CD4-positive, alpha-beta T cell treated with Interleukin-6 at 100 ng/mL for 8 hours (primary cell): Measurements from ENCODE around the gene HSPA14.
"Not testable (repeated sequence)": the region's sequence is repeated elsewhere in the genome, so short reads cannot be mapped to it uniquely, and the experiment has no call there.

ENCODE experiments used
- DNase-seq: peaks from one replicate; pipeline ENCODE4 v3.0.0-alpha.2; 2020; ENCODE audit warnings: mixed read lengths, low spot score

Gene HSPA14

DNA sequence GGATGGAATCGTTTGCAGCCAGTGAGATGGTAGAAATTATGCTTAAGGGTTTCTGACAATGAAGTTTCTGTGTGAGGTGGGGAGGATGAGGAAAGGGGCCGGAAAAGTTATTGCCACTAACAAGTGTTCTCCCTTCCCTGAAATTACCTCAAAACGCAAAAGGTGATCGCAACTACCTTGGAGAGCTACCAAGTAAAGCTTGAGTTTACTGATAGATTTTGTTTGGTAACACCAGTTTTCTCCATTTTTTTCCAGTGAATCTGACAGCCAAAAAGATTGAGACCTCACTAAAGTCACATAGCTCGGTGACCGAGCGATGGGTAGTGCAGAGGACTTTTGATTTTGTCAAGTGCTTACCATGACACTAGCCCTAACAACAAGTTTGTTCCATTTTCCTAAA, 42.1 kb downstream of the HSPA14 start:
- no peak for DNase-seq

DNA sequence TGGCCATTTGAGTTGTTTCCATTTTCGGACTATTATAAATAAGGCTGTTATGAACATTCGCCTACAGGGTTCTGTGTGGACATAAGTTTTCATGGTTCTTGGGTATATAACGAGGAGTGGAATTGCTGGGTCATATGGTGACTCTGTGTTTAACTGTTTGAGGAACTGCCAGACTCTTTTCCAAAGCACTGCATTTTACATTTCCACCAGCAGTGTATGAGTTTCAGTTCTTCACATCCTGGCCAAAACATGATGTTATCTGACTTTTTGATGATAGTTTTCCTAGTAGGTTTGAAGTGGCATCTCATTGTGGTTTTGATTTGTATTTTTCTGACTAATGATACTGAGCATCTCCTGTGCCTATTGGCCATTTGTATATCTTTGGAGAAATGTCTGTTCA, 46.0 kb downstream of the HSPA14 start:
- no peak for DNase-seq

DNA sequence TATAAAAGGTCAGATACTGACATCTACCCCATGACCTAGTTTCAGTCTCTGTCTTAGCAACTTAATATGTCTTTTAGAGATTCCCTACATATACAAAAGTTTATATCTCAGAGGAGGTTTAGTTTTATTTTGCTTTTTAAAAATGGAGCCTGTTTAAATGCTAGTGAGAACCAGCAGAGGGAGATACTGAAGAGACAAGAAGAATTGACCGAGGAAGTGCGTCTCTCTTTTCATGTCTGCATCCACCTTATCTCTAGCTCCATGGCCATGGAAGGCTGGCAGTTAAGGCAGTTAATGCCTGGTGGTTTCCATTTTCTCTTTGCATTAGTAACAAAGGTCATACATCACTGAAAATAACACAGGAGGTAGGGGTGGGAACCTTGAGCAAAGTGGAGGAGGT, 51.2 kb downstream of the HSPA14 start:
- DNase-seq = no peak

DNA sequence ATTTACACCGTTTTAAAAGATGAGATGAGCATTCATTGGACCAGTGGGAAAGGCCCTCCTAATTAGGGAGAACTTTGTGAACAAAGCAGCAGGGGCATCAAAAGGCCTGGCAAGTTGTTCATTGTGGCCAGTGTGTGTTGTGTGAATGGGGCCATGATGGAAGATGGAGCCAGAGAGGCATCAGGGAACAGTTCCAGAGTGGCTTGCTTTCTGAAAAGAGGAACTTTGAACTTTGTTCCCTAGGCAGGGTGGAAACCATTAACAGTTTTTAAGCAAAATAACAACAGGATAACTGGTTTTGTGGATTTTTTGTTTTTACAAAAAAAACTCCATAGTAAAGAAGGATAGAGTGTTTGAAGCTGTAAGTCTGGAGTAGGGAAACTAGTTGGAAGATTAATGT, 53.0 kb downstream of the HSPA14 start:
- no peak for DNase-seq

DNA sequence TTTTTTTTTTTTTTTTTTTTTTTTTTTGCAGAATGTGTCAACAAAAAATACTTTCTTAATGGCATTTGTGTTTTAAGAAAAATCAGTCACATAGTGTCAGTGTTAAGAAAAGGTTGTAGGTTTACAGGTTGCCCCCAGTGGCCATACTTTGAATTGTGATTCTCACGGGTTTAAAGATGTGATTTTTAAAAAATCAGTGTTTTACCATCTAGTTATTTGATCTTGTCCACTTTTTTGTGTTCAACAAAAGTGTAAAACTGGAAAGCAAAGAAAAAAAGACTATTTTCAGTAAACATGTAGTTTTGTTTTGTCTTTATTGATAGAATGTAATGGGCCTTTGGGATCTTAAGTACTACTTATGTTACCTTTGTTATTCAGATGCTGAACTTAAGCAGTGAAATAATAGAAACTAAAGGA, 66.2 kb downstream of the HSPA14 start:
- peak; percentile 11 for DNase-seq

DNA sequence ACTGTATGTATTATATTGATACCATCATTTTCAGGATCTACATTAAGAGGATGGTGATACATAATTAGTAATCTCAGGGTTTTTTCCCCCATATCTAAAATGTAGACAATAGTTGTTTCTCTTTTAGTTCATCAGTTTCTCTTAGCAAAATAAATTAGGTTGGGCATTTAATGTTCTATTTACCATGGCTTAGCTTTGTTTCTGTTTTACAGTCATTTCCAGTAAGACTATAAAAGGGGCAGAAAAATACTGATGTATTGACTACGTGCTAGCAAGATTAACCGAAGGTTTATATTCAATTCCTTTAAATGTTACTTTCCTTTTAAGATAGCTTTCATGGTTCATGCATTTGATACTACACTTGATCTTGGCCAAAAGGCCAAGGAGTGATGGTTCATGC, 66.8 kb downstream of the HSPA14 start:
- no peak for DNase-seq

DNA sequence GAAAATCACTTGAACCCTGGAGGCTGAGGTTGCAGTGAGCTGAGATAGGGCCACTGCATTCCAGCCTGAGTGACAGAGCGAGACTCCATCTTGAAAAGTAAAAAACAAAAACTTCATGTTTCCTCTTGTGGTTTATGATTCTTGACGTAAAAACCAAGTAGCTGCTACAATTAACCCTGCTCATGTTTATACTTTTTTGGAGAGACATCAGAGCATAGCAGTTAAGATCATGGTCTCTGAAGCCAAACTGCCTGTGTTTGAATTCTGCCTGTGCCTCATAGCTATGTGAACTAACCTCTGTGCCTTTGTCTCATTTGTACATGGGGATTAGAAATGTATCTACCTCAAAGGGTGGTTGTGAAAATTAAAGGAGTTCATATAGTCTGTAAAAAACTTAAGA, 67.8 kb downstream of the HSPA14 start:
- no peak for DNase-seq

DNA sequence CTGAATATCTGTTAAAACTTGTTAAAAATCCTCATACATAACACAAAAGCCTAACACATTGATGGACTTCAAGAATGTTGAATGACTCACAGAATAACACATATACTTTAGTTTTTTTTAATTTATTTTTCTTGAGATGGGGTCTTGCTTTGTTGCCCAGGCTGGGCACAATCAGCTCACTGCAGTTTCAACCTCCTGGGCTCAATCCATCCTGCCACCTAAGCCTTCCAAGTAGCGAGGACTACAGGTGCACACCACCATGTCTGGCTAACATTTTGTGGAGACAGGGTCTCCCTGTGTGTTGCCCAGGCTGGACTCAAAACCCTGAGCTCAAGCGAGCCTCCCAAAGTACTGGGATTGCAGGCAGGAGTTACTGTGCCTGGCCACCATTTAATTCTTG, 68.7 kb downstream of the HSPA14 start:
- DNase-seq = no peak

DNA sequence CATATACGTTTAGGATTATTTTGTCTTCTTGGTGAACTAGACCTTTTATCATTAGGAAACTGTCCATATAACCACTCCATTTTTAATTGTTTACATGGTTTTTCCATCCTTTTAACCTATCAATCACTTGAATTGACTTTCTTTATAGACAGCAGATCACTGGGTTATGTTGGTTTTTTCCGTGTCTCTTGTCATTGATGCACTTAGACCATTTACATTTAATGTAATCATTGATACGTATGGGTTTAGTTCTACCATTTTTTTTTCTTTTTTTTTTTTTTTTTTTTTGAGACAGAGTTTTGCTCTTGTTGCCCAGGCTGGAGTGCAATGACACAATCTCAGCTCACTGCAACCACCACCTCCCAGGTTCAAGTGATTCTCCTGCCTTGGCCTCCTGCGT, 69.5 kb downstream of the HSPA14 start:
- not testable (repeated sequence) for DNase-seq

DNA sequence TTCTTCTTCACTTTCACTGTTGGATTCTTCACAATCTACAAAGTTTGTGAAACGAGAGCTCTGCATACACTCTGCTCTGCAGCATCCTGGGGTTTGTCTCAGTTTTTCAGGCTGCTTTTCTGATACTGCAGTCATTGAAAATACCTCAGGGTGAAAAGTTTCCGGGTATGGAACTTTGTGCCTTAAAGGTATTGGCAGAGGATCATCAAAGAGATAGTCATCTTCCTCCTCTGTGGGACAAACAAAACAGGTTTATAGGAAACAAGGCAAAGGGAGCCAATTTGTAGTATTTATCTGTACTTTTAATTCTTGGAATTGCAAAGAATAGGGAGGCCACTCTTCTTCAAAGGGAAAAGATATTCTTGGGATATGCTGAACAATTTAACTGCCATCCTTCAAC, 71.0 kb downstream of the HSPA14 start:
- DNase-seq = no peak

DNA sequence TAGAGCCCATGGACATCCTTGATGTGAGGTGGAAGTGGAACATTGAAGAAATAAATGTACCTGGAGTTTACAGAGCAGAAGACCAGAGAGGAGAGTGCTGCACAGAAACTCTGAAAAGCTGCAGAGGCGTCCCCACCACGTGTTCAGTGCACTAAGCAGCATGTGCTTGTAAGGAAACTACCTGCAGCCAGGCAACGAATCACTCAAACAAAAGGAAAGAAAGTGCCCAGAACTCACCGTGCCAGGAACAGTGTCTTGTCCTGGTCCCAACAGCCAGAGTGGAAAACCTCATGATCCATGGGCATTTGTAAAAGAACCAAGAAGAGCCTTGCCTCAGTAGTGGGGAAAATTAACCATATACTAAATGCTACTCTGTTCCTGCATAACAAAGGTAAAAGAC, 72.8 kb downstream of the HSPA14 start:
- no peak for DNase-seq

DNA sequence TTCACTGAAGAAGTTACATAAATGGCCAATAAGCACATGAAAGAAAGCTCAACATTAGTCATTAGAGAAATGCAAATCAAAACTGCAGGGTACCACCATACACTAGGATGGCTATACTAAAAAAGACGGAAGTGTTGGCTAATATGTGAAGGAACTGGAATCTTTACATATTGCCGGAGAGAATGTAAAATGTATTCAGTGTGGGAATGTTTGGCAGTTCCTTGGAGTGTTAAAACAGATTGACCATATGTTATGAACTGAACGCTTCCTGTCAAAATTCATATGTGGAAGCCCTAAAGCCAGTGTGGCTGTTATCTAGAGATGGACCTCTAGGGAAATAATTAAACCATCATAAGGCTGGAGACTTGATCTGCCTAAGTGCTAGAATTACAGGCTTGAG, 73.7 kb downstream of the HSPA14 start:
- no peak for DNase-seq

DNA sequence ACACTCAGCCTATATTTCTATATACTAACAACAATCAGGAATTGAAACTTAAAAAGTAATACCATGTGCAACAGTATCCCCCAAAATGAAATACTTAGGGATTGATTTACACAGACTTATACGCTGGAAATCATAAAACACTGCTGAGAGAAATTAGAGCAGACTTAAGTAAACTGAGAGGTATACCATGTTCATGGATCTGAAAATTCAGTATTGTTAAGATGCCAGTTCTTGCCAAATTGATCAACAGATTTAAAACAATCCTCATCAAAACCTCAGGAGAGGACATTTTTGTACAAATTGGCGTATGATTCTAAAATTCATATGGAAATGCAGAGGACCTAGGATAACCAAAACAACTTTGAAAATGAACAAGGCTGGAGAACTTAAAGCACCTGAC, 78.5 kb downstream of the HSPA14 start:
- no peak for DNase-seq

DNA sequence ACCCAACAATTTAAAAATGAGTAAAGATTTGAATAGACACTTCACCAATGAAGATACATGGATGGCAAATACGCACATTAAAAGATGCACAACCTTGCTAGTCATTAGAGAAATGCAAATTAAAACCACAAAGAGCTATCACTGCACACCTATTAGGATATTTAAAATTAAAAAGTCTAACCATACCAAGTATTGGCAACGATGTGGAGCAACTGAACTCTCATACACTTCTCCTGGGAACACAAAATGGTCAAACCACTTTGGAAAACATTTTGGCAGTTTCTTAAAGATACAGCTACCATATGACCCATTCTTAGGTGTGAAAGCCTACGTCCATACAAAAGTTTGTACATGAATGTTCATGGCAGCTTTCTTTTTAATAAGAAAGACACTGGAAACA, 79.7 kb downstream of the HSPA14 start:
- DNase-seq = no peak

DNA sequence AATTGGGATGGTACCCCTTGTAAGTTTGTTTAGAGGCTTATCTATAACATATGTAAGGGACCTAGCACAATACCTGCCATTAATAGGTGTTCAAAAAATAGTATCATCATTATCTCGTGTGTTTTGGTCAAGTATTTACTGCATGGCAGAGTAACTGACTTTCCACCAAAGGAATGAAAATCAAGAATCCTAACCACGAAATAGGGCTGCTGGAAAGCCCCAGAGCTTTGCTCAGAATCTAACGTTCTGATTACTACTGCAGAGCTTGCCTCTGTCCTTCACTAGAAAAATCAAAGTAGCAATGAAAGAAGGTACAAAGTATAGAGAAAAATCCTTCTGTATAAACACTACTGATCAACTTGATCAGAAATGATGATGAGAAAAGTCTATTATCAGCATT, 80.9 kb downstream of the HSPA14 start:
- DNase-seq = no peak
